Measurements from ENCODE around the gene SCG5.
"Not testable (repeated sequence)": the region's sequence is repeated elsewhere in the genome, so short reads cannot be mapped to it uniquely, and the experiment has no call there.

The SCG5 gene

DNA sequence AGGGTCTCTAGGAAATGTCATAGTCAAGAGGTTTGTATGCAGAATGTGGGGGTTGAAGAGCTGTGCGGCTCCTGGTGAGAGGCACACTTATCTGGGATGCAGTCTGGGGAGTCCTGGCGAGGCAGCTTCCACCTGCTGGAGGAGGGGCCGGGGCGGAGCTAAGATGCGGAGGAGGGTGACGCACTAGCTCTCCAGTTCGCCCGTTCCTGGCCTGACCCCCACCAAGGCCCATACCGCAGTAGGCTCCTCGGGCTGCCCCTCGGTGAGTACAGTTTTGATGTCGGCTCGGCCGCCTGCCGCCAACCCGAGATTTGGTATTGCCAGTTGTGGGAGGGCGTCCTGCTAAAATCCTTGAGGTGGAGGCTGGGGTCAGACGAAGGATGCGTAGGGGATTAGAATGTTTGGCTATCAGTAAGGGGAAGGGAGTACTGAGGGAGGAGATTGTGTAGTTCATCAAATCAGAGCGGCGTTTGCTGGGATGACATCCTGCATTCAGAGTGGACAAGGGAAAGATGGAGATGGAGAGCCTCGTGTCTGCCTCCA, at the start of gene SCG5:
SCG5 (plus strand) TSS at position 194 of the 543 bp plus-strand sequence. CDS start 1,883 bp downstream, outside the sequence.
- DNase-seq (ENCODE audit: low read depth, low spot score): no peak

- not testable (repeated sequence) for DNase-seq (ENCODE audit: low read depth, low spot score)
Observed at GRCh38 chr15:32593151-32593550, 48.4 kb upstream of the SCG5 start, which contains the start of gene GOLGA8N. GOLGA8N (plus strand) TSS chr15:32593456.

DNA sequence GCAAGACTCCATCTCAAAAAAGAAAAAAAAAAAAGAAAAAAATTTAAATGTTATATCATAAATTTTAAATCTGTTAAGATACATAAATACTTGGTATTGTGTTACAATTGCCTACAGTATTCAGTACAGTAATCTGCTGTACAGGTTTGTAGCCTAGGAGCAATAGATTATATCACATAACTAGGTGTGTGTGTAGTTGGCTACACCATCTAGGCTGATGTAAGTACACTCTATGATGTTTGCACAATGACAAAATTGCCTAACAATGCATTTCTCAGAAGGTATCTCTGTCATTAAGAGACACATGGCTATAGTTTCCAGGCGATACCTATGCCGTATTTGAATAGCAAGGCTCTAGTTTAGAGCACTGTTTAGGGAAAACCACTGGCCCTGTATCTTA, 32.0 kb upstream of the SCG5 start:
- DNase-seq (ENCODE audit: low read depth, low spot score): not testable (repeated sequence)

DNA sequence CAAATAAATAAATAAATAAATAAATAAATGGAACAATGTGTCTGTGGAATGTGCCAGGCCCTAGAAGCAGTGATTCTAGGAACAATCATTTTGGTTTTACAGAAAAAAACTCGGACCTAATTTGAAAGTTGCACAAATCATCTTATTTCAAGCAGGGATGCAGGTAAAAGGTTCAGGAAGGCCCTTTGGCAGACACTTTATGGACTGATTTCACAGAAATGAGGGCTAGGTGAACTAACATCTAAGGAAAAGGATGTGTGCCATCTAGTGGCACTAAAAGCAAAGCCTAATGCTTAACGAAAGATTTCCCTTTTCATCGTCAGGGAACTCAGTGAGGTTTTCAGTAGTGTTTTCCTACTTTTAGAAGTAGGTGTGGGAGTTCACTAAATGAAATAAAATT, 30.8 kb upstream of the SCG5 start:
- not testable (repeated sequence) for DNase-seq (ENCODE audit: low read depth, low spot score)

- not testable (repeated sequence) for DNase-seq (ENCODE audit: low read depth, low spot score)
Observed at GRCh38 chr15:32614712-32615050, 26.8 kb upstream of the SCG5 start.

DNA sequence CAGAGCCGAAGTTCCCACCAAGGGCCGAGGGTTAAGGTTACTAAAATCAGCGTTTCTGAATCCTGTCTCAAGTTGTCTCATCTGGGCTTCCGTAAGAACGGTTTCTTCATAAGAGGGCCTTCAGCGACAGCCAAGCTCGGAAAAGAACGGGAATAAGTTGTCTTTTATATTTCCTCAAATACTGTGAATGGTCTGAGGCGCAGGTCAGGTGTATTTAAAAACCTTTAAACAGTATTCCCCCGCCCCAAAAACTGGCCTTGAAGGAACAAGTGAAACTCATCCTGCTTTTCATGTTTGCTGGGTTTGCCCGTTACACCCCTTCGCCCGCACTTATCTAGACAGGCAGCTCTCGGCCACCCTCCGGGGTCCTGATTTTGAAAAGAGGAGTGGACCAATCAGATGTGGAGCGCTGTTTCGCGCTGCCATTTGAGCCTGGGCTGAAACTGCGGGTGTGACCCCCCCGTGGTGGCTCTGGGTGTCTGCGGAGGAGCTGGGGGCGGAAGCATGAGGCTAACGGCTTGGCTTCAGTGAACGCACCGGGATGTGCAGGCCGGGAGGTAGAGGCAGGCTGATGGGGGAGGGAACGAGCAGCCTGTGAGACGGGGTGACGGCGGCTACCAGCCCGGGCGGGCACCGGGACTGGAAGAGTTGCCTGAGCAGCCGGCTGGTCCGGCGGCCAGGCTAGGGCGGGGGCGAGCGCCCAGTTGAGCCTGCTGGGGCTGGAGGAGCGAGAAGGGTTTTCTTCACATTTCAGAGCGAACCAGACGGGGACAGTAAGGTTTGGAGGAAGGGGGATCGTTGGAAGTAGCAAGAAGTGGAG, 26.2 kb upstream of the SCG5 start, which contains the start of gene ARHGAP11A:
ARHGAP11A (plus strand) TSS at position 454 of the 820 bp plus-strand sequence. CDS start 708 bp downstream, outside the sequence.
- DNase-seq (ENCODE audit: low read depth, low spot score): peak; percentile 69

DNA sequence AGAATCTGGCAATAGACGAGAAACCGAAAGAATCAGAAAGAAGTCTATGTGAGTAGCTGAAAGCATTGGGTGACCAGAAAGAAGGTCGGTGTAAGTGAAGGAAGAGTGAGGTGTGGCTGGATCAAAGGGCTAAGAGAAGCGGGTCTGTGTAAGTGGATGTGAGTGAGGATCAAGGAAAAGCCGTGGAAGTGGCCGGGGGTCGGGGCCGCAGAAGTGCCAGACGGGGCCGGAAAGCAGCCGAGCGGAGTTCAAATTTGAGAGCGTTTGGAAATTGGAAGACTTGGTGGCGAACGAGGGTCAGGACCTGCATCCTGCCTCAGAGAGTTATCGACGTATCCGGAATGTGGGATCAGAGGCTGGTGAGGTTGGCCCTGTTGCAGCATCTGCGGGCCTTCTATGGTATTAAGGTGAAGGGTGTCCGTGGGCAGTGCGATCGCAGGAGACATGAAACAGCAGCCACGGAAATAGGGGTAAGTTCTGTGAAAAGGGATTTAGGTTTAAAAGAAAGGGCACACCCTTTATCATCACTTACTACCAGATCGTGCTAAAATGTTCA, 25.6 kb upstream of the SCG5 start:
- DNase-seq (ENCODE audit: low read depth, low spot score): not testable (repeated sequence)

GRCh38 chr15:32636410-32636809, 5.1 kb upstream of the SCG5 start:
- no peak for DNase-seq (ENCODE audit: low read depth, low spot score)

DNA sequence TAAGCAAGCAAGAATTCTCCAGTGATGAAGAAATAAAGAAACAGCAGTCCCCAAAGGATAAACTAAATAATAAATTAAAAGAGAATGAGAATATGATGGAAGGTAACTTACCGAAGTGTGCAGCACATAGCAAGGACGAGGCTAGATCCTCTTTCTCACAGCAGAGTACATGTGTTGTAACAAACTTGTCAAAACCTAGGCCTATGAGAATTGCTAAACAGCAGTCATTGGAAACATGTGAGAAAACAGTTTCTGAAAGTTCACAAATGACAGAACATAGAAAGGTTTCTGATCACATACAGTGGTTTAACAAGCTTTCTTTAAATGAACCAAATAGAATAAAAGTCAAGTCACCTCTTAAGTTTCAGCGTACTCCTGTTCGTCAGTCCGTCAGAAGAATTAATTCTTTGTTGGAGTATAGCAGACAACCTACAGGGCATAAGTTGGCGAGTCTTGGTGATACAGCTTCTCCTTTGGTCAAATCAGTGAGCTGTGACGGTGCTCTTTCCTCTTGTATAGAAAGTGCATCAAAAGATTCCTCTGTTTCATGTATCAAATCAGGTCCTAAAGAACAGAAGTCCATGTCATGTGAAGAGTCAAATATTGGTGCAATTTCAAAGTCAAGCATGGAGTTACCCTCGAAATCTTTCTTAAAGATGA, 4.5 kb upstream of the SCG5 start:
- DNase-seq (ENCODE audit: low read depth, low spot score): no peak

GRCh38 chr15:32637704-32638103, 3.8 kb upstream of the SCG5 start:
- DNase-seq (ENCODE audit: low read depth, low spot score): no peak

GRCh38 chr15:32642667-32643435, 1.3 kb downstream of the SCG5 start:
- no peak for DNase-seq (ENCODE audit: low read depth, low spot score)

- DNase-seq (ENCODE audit: low read depth, low spot score): no peak
Observed at GRCh38 chr15:32643907-32644445, 2.5 kb downstream of the SCG5 start.

DNA sequence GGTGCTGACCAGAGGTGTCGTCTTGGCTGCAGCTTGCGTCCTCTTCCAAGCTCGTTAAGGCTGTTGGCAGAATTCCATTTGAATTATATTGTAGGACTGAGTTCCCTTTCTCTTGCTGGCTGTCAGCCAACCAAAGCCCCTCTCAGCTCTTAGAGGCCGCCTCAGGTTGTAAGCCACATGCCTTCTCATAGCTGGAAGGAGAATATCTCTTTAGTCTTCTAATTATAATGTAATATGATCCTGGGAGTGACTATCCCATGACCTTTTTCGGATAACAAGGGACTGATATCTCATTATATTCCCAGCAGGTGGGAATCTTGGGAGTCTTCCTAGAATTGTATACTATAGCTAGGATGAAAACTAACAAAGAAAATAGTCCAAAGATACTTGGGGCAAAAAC, 4.8 kb downstream of the SCG5 start:
- no peak for DNase-seq (ENCODE audit: low read depth, low spot score)

DNA sequence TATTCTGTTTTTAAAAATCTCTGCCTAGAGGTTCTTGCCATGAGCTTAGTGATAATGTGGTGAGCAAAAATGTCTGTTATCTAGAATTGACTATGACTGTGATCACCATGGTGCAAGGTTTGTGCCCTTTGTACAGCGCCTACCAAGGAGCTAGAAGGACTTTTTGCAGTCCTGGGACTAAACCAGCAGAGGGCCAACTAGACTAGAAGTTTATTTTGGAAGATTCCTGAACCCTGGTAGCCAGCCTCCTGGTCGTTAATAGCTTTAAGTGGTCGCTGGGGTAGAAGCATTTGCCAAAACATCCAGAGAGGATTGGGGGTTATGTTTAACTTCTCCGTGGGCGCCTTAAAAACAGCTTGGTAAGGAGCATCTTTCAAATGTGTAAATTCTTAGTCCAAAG, 7.8 kb downstream of the SCG5 start:
- no peak for DNase-seq (ENCODE audit: low read depth, low spot score)

DNA sequence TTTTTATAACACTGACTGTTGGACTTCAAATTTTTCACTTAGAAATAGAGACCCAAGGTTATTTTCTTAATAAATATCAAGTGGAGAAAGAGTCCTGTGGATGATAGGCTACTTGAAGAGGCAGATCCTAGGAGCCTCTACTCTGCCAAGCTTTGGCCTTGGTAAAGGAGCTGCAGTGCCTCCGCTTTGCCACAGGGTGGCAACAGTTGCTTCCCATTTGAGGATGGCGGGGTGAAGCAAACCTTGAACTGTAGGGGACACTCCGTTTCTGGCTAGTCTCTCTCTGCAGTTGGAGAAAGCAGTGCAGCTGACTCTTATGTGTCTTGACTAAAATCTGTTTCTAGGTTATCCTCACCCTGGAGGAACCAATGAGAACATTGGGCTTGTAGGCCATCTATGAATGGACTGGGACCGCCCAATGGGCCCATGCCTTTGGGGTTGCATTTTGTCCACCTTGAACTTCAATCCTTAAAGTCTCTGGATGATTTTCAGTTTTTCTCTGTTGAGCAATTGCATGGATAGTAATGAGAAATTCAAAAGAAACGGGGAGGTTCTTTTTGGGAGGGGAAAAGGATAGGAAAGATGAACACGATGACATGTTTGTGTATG, 9.8 kb downstream of the SCG5 start:
- DNase-seq (ENCODE audit: low read depth, low spot score): no peak

GRCh38 chr15:32652178-32652577, 10.7 kb downstream of the SCG5 start:
- DNase-seq (ENCODE audit: low read depth, low spot score): no peak

- DNase-seq (ENCODE audit: low read depth, low spot score): no peak
Observed at GRCh38 chr15:32656091-32656490, 14.6 kb downstream of the SCG5 start.

GRCh38 chr15:32656496-32656895, 15.0 kb downstream of the SCG5 start:
- no peak for DNase-seq (ENCODE audit: low read depth, low spot score)

- DNase-seq (ENCODE audit: low read depth, low spot score): no peak
Observed at GRCh38 chr15:32657198-32657883, 15.8 kb downstream of the SCG5 start.

DNA sequence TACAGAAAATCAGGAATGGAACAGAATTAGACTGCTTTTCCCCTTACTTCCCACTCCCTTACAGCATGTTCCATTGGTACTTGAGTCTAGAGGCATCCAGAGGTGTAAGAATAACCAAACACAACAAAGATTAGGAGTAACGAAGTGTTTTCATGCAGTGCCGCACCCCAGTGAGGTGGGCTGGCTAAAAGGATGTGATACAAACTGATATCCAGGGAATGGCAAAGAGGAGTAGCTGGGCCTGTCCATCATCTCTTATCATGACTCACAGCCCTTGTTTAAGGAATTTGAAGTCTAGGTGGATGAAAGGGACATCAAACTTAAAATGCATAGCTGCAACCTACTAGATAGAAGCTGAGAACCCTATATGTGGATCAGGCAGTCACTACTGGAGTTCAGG, 16.4 kb downstream of the SCG5 start:
- no peak for DNase-seq (ENCODE audit: low read depth, low spot score)
